ENCODE data around the gene TRIO. TPM values are rescaled to one million over a fixed set of nuclear protein-coding genes. Genes with fewer than 3 reads are reported as not detected.
A peak's percentile ranks its signal among the peaks of the same experiment; 100 is the strongest.

Gene TRIO
- total and polyA plus RNA-seq, 2 experiments from 2014 or later = 18.5 to 78.2 TPM

GRCh38 chr5:14425559-14425958 is 282.4 kb downstream of the TRIO start:
- peaks cover 4% of the 10 kb centered on the region for H3K79me2 ChIP-seq
- no peaks in the 10 kb centered on the region for H3K9me3 ChIP-seq (ENCODE audit: low read depth)
- no peak for TF ChIP-seq CTCF (IDR thresholded peaks at IDR 0.05; ENCODE audit: poor library complexity)
- TF ChIP-seq EZH2 (IDR thresholded peaks at IDR 0.05; ENCODE audit: borderline replicate concordance) = no peak
- TF ChIP-seq EZH2phosphoT487 (IDR thresholded peaks at IDR 0.05; ENCODE audit: low read depth, severe bottlenecking, unreplicated experiment) = no peak
- no peaks in the 10 kb centered on the region for H3K9me2 ChIP-seq (replicated peaks; ENCODE audit: insufficient read depth)
- DNase-seq (ENCODE audit: low spot score) = no peak
- 95% methylated on average over 7 of the region's 7 CpGs for WGBS (ENCODE audit: low lambda C conversion rate, missing lambda C conversion rate)
- H3K36me3 ChIP-seq (replicated peaks; ENCODE audit: insufficient read depth, low read depth) = no peaks in the 10 kb centered on the region
- H3K4me1 ChIP-seq (ENCODE audit: insufficient read depth) = peaks cover 14% of the 10 kb centered on the region
- no peaks in the 10 kb centered on the region for H4K20me1 ChIP-seq (ENCODE audit: insufficient read depth, poor library complexity, severe bottlenecking)
- H3K27ac ChIP-seq = no peak overlapping the region
- no peak overlapping the region for H2AFZ ChIP-seq
- no peaks in the 10 kb centered on the region for H3K27me3 ChIP-seq
- no peak overlapping the region for H3K4me3 ChIP-seq
- H3K4me2 ChIP-seq = no peak overlapping the region

- Histone ChIP-seq H3K27ac (no peak overlapping the region), H3K4me1 (ENCODE audit: insufficient read depth) (peaks cover 14% of the 10 kb centered on the region), H2AFZ (no peak overlapping the region), H3K4me3 (no peak overlapping the region), H3K4me2 (no peak overlapping the region), H3K36me3 (replicated peaks; ENCODE audit: insufficient read depth, low read depth) (no peaks in the 10 kb centered on the region), H3K27me3 (no peaks in the 10 kb centered on the region), H3K79me2 (peaks cover 4% of the 10 kb centered on the region), H3K9me3 (ENCODE audit: low read depth) (no peaks in the 10 kb centered on the region), H3K9me2 (replicated peaks; ENCODE audit: insufficient read depth) (no peaks in the 10 kb centered on the region), H4K20me1 (ENCODE audit: insufficient read depth, poor library complexity, severe bottlenecking) (no peaks in the 10 kb centered on the region)
- WGBS (ENCODE audit: low lambda C conversion rate, missing lambda C conversion rate) = 94% methylated on average over 10 of the region's 10 CpGs
- DNase-seq (ENCODE audit: low spot score) = no peak
- no peak for TF ChIP-seq CTCF (IDR thresholded peaks at IDR 0.05; ENCODE audit: poor library complexity)
- TF ChIP-seq EZH2phosphoT487 (IDR thresholded peaks at IDR 0.05; ENCODE audit: low read depth, severe bottlenecking, unreplicated experiment) = no peak
- no peak for TF ChIP-seq EZH2 (IDR thresholded peaks at IDR 0.05; ENCODE audit: borderline replicate concordance)
Measured at GRCh38 chr5:14426521-14426920, 283.4 kb downstream of the TRIO start.

GRCh38 chr5:14428302-14429081 is 285.4 kb downstream of the TRIO start:
- Histone ChIP-seq H2AFZ (no peak overlapping the region), H3K9me2 (replicated peaks; ENCODE audit: insufficient read depth) (no peaks in the 10 kb centered on the region), H4K20me1 (ENCODE audit: insufficient read depth, poor library complexity, severe bottlenecking) (no peaks in the 10 kb centered on the region), H3K27me3 (no peaks in the 10 kb centered on the region), H3K9me3 (ENCODE audit: low read depth) (no peaks in the 10 kb centered on the region), H3K4me3 (no peak overlapping the region), H3K79me2 (peaks cover 4% of the 10 kb centered on the region), H3K4me1 (ENCODE audit: insufficient read depth) (peaks cover 32% of the 10 kb centered on the region), H3K4me2 (no peak overlapping the region), H3K27ac (peak overlapping the region; percentile 59), H3K36me3 (replicated peaks; ENCODE audit: insufficient read depth, low read depth) (no peaks in the 10 kb centered on the region)
- no peak for TF ChIP-seq EZH2phosphoT487 (IDR thresholded peaks at IDR 0.05; ENCODE audit: low read depth, severe bottlenecking, unreplicated experiment)
- no peak for TF ChIP-seq CTCF (IDR thresholded peaks at IDR 0.05; ENCODE audit: poor library complexity)
- TF ChIP-seq EZH2 (IDR thresholded peaks at IDR 0.05; ENCODE audit: borderline replicate concordance) = no peak
- WGBS (ENCODE audit: low lambda C conversion rate, missing lambda C conversion rate) = 50% methylated on average over 12 of the region's 12 CpGs
- no peak for DNase-seq (ENCODE audit: low spot score)
